NB4 (cell line): ENCODE data around the gene SLC38A6.
"Not testable (repeated sequence)": the region's sequence is repeated elsewhere in the genome, so short reads cannot be mapped to it uniquely, and the experiment has no call there.

Source experiments
- CTCF ChIP-seq: IDR thresholded peaks from one replicate; pipeline ENCODE4 v1.5.1; 2012; ENCODE audit warnings: low read depth, low read length
- MAX ChIP-seq: IDR thresholded peaks from 2 replicates; pipeline ENCODE4 v1.6.1; 2011; ENCODE audit warnings: low read depth, low read length
- POLR2A ChIP-seq: IDR thresholded peaks from 2 replicates; pipeline ENCODE4 v1.6.1; 2011; ENCODE audit warnings: mild to moderate bottlenecking; ENCODE audit not compliant: insufficient read length; ENCODE audit errors: extremely low read depth

- not testable (repeated sequence) for TF ChIP-seq CTCF, POLR2A, MAX
Measured at GRCh38 chr14:61072442-61072841, 91.4 kb downstream of the SLC38A6 start.
